ENCODE data around the gene POLR2A.

DNA sequence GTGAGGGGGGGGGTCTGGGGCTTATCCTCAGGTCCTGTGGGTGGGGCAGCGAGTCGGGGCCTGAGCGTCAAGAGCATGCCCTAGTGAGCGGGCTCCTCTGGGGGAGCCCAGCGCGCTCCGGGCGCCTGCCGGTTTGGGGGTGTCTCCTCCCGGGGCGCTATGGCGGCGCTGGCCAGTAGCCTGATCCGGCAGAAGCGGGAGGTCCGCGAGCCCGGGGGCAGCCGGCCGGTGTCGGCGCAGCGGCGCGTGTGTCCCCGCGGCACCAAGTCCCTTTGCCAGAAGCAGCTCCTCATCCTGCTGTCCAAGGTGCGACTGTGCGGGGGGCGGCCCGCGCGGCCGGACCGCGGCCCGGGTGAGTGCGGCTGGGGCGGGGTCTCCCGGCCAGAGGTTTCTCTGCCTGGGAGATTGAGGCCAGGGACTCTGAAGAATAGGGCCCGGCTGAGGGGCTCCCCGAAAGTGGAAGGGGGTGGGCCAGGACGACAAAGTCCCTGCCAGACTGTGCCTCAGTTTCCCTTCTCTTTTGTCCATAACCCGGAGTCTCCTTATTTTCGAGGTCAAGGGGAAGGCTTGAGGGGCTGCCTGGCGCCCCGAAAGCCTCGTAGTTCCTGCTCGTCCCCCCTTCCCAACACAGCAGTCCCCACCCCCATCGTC lies 44.6 kb upstream of the POLR2A start, which contains the start of gene FGF11:
- TF ChIP-seq, protein P1, sequence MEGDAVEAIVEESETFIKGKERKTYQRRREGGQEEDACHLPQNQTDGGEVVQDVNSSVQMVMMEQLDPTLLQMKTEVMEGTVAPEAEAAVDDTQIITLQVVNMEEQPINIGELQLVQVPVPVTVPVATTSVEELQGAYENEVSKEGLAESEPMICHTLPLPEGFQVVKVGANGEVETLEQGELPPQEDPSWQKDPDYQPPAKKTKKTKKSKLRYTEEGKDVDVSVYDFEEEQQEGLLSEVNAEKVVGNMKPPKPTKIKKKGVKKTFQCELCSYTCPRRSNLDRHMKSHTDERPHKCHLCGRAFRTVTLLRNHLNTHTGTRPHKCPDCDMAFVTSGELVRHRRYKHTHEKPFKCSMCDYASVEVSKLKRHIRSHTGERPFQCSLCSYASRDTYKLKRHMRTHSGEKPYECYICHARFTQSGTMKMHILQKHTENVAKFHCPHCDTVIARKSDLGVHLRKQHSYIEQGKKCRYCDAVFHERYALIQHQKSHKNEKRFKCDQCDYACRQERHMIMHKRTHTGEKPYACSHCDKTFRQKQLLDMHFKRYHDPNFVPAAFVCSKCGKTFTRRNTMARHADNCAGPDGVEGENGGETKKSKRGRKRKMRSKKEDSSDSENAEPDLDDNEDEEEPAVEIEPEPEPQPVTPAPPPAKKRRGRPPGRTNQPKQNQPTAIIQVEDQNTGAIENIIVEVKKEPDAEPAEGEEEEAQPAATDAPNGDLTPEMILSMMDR (IDR thresholded peaks at IDR 0.05), result no peak
- TF ChIP-seq POLR2A (IDR thresholded peaks at IDR 0.05), result no peak

All from Peyer's patch (tissue), 4 donors.